ENCODE measurements around the gene BTG4.

The BTG4 gene

GRCh38 chr11:111494040-111494439 lies 18.1 kb downstream of the BTG4 start:
- no peak for DNase-seq (ENCODE audit: low read depth in 2 of 2)

GRCh38 chr11:111490496-111490895 lies 21.7 kb downstream of the BTG4 start:
- no peak for DNase-seq (ENCODE audit: low read depth in 2 of 2)

GRCh38 chr11:111483431-111483830 lies 28.8 kb downstream of the BTG4 start:
- DNase-seq (ENCODE audit: low read depth in 2 of 2) = no peak

- DNase-seq (ENCODE audit: low read depth in 2 of 2) = no peak
Observed at GRCh38 chr11:111479666-111480065, 32.5 kb downstream of the BTG4 start.

GRCh38 chr11:111477898-111478297 lies 34.3 kb downstream of the BTG4 start:
- DNase-seq (ENCODE audit: low read depth in 2 of 2) = no peak

- no peak for DNase-seq (ENCODE audit: low read depth in 2 of 2)
Observed at GRCh38 chr11:111476956-111477355, 35.2 kb downstream of the BTG4 start.

GRCh38 chr11:111476366-111476765 lies 35.8 kb downstream of the BTG4 start:
- DNase-seq (ENCODE audit: low read depth in 2 of 2) = no peak

GRCh38 chr11:111474432-111474831 lies 37.8 kb downstream of the BTG4 start:
- DNase-seq (ENCODE audit: low read depth in 2 of 2) = no peak

- DNase-seq (ENCODE audit: low read depth in 2 of 2) = no peak
Observed at GRCh38 chr11:111472228-111472627, 40.0 kb downstream of the BTG4 start.

- no peak for DNase-seq (ENCODE audit: low read depth in 2 of 2)
Observed at GRCh38 chr11:111469200-111469599, 43.0 kb downstream of the BTG4 start.

- no peak for DNase-seq (ENCODE audit: low read depth in 2 of 2)
Observed at GRCh38 chr11:111466615-111467014, 45.6 kb downstream of the BTG4 start.

- DNase-seq (ENCODE audit: low read depth in 2 of 2) = no peak
Observed at GRCh38 chr11:111465400-111465799, 46.8 kb downstream of the BTG4 start.

GRCh38 chr11:111463276-111463675 lies 48.9 kb downstream of the BTG4 start:
- DNase-seq (ENCODE audit: low read depth in 2 of 2) = no peak

GRCh38 chr11:111462329-111462728 lies 49.9 kb downstream of the BTG4 start:
- no peak for DNase-seq (ENCODE audit: low read depth in 2 of 2)

GRCh38 chr11:111461460-111462235 lies 50.5 kb downstream of the BTG4 start:
- no peak for DNase-seq (ENCODE audit: low read depth in 2 of 2)

- DNase-seq (ENCODE audit: low read depth in 2 of 2) = no peak
Observed at GRCh38 chr11:111460856-111461255, 51.3 kb downstream of the BTG4 start.

- DNase-seq (ENCODE audit: low read depth in 2 of 2) = no peak
Observed at GRCh38 chr11:111460340-111460739, 51.8 kb downstream of the BTG4 start.

- DNase-seq (ENCODE audit: low read depth in 2 of 2) = no peak
Observed at GRCh38 chr11:111459506-111460270, 52.5 kb downstream of the BTG4 start.

GRCh38 chr11:111457731-111458368 lies 54.3 kb downstream of the BTG4 start:
- no peak for DNase-seq (ENCODE audit: low read depth in 2 of 2)

GRCh38 chr11:111456859-111457730 lies 55.1 kb downstream of the BTG4 start:
- no peak for DNase-seq (ENCODE audit: low read depth in 2 of 2)

GRCh38 chr11:111456086-111456858 lies 55.9 kb downstream of the BTG4 start:
- DNase-seq (ENCODE audit: low read depth in 2 of 2) = no peak

Measured in stimulated activated CD4-positive, alpha-beta T cell treated with anti-CD3 and anti-CD28 coated beads, Interleukin-1b, Interleukin-23, amount 100 ng/mL, for 1 hour (primary cell).